Measurements from ENCODE around the gene CD300E.

DNA sequence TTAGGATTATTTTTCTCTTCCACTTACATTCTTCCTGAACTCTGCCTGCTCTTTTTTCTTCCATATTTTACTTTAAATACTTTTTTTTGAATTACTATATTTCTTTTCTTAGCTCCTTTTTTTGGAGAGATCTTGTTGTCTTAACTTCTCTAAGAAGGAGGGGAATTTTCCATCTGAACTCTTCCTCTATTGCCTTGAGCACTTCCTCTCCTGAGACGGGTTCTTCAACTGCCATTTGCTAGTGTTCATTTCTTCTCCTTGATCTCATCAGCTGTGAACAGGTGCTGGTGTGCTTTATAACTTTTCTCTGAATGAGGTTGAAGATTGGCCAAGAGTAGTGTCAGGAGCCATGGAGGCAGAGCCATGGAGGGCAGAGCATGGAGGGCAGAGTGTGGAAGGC, 16.3 kb downstream of the CD300E start:
- TF ChIP-seq, protein P1, sequence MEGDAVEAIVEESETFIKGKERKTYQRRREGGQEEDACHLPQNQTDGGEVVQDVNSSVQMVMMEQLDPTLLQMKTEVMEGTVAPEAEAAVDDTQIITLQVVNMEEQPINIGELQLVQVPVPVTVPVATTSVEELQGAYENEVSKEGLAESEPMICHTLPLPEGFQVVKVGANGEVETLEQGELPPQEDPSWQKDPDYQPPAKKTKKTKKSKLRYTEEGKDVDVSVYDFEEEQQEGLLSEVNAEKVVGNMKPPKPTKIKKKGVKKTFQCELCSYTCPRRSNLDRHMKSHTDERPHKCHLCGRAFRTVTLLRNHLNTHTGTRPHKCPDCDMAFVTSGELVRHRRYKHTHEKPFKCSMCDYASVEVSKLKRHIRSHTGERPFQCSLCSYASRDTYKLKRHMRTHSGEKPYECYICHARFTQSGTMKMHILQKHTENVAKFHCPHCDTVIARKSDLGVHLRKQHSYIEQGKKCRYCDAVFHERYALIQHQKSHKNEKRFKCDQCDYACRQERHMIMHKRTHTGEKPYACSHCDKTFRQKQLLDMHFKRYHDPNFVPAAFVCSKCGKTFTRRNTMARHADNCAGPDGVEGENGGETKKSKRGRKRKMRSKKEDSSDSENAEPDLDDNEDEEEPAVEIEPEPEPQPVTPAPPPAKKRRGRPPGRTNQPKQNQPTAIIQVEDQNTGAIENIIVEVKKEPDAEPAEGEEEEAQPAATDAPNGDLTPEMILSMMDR (IDR thresholded peaks at IDR 0.05), result no peak
- no peak for TF ChIP-seq POLR2A (IDR thresholded peaks at IDR 0.05)
